HuH-7 (cell line): ENCODE measurements around the gene SMC1B.
"Not testable (repeated sequence)": the region's sequence is repeated elsewhere in the genome, so short reads cannot be mapped to it uniquely, and the experiment has no call there.

Experiments
- DNase-seq: peaks from one replicate; pipeline ENCODE4 v3.0.0; 2011; ENCODE audit warnings: low spot score

Gene SMC1B

DNA sequence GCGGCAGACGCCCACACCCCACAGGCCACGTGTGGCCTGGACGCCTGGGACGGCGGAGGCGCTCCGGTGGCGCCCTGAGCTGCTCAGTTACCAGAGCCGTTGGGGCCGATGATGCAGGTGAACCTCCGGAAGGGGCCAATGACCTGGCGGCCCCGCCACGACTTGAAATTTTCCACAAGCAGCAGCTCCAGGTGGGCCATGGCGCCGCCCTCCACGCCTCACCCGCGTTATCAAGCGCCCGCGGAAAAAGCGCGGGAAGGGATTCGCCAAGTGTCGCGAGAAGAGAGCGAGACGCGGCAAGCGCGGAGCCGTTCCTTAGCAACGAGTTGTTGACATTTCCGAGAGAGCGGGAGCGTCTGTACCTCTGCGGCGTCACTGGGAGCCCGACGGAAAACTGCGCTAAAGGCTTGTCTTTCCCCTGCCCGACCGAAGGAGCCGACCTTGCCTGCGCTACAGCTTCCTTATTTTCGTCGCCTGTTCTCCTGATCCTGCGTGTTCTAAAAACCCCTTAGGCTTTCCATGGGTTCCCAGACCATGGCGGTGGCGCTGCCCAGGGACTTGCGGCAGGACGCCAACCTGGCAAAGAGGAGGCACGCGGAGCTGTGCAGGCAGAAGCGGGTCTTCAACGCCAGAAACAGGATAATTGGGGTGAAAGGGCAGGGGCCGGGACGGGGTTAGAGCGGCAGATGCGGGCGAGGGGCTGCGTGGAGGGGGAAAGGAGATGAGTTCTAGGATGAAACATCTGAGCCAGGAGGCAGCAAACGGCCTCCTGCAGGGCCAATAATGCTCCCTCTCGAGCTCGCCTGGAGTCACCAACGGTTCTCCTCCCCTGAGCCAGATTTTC, at the start of gene SMC1B, which contains the start of gene RIBC2:
Gene SMC1B (minus strand): TSS at position 232 of the 844 bp plus-strand sequence. CDS start 32 bp downstream, at position 200.
Gene RIBC2 (plus strand): TSS at position 326 of the 844 bp plus-strand sequence. CDS start 194 bp downstream, at position 520.
- DNase-seq = peak; percentile 87

DNA sequence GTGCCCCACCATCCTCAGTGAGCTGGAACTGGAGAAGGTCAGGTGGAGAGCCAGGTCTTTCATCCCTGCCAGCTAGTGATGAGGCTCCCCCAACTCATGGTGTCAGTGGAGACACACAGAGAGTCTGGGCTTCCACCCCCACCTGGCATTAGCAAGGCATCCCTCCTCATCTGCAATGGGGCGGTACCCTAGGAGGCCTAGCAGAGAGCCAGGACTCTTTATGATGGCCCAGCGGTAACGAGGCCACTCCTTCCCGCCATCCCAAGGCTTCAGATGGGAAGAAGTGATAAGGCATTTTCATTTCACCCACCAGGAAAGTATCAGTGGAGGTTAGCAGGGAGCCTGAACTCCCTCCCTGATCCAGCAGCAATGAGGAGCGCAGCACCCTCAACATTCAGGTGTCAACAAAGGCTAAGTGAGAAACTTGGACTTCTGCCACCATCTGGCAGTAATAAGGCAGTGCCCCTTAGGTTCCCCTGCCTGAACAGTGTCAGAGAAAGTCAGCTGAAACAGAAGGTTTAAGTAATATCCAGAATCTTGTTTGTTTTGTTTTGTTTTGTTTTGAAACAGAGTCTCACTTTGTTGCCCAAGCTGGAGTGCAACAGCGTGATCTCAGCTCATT, 48.7 kb upstream of the SMC1B start:
- DNase-seq = peak; percentile 69

DNA sequence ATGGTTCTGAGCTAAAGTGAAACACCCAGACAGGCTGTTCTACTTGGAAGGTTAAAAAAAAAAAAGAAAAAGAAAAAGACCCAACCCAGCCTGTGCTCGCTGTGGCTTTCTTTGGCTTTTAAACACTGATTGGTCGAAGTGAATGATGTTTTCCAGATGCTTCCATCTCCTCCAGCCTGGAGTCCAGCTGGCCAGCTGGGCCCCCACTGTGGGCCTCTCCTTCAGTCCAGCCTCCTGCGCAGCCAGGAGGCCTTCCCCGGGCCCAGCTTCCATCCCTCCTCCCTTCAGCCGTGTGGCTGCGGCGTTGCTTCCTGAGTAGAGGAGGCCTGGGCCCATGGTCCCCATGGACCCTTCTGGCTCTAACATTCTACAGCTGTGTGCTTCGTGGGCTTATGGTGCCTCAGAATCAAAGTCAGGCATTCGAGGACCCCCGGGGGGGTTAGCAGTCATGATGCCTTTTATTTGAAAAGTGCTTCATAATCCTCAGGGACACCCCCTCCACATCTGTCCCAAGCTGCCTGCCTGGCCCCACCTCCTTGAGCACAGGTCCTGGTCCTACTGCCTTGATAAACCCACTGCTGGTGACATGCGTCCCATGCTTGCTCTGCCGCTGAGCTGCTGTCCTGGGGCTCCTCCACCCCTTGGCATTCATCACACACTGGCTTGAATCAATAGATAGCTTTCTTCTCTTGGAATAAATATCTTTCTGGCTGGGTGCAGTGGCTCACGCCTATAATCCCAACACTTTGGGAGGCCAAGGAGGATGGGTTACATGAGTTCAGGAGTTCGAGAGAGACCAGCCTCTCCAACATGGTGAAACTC, 47.1 kb upstream of the SMC1B start:
- no peak for DNase-seq

DNA sequence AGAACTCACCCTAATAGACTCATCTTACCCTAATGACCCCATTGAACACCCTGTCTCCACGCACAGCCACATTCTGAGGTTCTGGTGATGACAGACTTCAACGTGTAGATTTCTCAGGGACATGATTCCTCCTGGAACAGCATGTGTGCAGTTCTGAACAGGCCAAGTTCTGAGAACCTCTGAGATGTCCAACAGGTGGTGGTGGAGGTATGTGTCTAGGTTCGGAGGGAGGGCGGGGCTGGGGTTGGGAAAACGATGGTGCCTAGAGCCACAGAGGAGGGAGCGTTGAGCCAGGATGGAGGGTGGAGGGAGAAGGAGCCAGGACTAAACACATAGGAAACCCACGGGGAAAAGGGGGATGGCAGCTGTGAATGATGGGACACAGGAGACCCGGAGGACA, 45.8 kb upstream of the SMC1B start:
- DNase-seq = no peak

- no peak for DNase-seq
Observed at GRCh38 chr22:45458532-45458931, 45.1 kb upstream of the SMC1B start.

DNA sequence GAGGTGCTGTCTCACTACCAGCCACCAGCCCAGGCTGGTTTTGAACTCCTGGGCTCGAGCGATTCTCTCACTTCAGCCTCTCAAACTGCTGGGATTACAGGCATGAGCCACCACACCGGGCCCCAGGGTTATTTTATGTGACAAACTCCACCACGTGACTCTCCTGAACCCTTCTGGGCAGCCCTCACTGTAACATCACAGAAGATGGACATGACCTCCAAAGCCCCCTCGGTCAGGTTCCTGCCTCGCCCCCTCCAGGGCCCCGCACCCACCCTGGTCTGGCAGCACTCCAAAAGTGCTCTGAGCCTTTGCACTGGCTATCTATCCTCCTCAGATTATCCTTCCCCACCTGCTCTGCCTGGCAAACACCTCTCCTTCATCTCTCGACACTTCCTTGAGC, 43.4 kb upstream of the SMC1B start:
- DNase-seq = no peak

- DNase-seq = no peak
Observed at GRCh38 chr22:45455621-45456020, 42.2 kb upstream of the SMC1B start.

DNA sequence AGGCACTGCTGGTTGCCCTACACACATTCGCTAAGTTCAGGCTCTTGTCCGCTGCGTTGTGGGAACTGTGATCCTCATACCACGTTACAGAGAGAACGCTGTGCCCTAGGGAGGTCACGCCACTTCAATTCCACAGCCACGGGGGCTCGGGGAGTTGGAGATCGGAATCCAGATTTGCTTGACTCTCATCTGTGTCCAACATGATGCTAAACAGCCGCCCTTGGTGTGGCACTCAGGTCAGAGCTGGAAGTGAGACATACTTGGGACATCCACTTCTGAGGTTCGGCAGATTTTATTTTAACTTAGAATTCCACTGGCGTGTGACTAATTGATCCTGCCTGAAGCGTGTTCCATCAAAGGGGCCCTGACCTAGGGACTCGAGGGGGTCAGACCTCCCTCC, 41.8 kb upstream of the SMC1B start:
- DNase-seq = no peak

DNA sequence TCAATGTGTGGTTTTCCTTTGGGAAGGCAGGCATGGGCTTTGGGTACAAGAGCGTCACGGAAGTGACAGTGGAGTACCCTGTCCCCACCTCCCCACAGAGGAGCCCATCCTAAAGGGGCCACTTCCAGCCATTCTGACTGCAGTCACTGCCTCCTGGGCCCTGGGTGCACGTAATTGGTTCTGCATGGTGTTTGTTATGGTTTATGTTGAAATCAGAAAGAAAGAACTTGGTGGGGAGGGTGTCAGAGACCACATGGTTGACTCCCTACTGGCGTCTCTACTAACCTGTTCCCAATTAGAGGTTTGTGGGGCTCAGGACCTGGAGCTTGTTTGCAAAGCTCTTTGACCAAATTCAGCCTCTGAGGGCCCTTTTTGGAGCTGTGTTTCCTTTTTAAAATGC, 40.9 kb upstream of the SMC1B start:
- no peak for DNase-seq

- no peak for DNase-seq
Observed at GRCh38 chr22:45453764-45454163, 40.4 kb upstream of the SMC1B start.

DNA sequence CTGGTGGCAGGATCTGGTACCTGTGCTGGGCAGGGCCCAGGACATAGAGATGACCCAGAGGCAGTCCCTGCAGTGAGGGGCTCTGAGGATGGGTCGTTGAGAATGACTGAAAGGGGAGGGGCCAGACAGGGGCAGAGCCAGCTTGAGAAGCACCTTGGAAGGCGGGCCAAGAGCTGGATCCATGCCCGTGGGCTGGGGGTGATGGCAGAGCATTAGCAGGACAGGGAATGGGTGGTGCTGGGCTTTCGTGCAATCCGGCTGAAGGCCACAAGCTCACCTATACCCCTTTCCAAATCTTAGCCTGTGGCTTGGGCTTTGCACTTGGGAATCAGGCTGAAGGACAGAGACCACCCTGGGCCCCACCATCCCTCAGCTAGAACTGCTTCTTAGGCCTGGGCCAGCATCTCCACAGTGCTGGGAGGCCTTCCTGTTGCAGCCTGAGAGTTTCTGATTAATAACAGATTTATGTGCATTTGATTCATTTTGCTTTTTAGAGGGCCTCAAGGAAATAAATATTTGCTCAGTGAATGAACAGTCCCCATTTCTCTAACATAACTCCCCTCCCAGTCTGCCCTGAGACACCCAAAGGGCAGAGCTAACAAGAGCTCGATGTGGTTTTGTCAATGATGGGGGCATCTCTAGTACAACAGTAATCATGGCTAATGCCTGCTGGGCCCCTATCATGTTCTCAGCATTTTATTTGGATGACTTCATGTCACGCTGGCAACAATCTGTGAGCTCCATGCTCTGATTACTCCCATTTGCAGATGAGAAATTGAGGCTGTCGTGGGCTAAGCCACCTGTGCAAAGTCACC, 39.4 kb upstream of the SMC1B start:
- no peak for DNase-seq

GRCh38 chr22:45451972-45452371, 38.6 kb upstream of the SMC1B start:
- no peak for DNase-seq

DNA sequence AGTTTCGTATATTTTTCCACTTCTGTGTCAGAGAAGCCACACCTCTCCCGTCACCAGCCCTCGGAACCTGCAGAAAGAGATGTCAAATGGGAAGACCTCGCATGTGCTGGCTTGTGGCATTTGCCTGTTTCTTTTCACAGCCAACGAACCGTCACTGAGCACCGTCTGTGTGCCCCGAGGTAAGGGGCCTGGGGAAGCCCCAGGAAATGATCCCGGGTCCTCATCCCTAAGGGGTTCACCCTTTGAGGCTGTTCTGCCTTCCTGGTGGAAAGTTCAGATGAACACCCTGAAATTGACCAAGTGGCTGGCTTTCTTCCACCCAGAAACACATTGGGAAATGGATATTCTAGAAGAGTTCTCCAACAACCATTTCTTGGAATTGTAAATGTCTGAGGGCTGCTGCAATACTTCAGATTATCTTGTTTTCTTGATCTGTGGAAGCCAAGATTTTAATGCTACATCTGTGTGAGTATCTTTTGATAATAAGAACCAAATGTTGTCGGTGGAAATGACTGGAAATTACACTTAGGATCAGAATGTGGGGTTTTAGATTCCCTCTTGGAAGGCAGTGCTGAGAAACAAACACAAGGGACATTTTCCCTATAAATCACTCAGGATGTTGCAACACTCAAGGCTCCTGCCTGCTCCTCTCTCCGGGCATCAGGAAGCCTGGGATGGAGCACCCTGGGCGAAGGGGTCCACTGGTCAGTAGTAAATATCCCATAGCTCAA, 37.7 kb upstream of the SMC1B start:
- no peak for DNase-seq

- DNase-seq = no peak
Observed at GRCh38 chr22:45450101-45450785, 36.8 kb upstream of the SMC1B start.

DNA sequence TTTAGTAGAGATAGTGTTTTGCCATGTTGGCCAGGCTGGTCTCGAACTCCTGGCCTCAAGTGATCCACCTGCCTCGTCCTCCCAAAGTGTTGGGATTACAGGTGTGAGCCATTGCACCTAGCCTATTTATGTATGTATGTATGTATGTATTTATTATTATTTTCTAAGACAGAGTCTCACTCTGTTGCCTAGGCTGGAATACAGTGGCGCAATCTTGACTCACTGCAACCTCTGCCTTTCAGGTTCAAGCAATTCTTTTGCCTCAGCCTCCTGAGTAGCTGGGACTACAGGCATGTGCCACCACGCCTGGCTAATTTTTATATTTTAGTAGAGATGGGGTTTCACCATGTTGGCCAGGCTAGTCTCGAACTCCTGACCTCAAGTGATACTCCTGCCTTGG, 36.0 kb upstream of the SMC1B start:
- not testable (repeated sequence) for DNase-seq

DNA sequence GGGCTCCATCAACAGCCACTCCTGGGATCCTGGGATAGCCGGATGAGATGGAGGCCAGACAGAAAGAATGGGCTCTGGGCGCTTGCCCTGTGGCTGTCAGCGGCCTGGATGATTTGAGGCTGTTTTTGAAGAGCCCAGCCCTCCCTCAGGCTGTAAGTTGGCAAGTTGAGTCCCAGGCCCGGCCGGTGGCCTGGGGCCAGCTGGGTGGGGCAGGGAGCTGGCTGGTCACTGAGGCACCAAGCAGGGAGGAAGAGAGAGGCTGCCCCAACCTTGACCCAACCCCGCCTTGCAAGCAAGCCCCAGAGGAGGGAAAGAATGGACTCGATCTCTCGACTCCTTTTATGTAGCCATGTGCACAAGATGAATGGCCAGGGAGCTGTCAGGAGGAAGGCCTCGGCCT, 35.0 kb upstream of the SMC1B start:
- DNase-seq = no peak

- DNase-seq = not testable (repeated sequence)
Observed at GRCh38 chr22:45447596-45447995, 34.2 kb upstream of the SMC1B start.

DNA sequence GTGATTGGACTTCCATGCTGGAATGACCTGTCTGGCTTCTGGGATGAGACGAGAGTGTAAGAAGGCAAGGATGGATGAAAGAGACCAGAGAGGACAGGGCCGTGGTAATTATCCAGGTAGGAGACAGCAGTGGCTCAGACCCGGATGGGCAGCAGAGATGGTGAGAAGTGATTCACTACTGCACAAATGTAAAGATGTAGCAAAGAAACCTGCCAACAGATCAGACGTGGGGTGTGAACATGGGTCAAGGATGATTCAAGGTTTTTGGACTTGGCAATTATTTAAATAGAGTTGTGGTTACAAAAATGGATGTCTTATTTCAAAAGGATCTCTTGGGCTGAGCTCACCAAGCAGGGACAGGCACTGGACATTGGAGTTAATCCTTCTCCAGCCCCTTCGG, 32.8 kb upstream of the SMC1B start:
- DNase-seq = no peak

GRCh38 chr22:45445031-45445710, 31.8 kb upstream of the SMC1B start:
- no peak for DNase-seq

DNA sequence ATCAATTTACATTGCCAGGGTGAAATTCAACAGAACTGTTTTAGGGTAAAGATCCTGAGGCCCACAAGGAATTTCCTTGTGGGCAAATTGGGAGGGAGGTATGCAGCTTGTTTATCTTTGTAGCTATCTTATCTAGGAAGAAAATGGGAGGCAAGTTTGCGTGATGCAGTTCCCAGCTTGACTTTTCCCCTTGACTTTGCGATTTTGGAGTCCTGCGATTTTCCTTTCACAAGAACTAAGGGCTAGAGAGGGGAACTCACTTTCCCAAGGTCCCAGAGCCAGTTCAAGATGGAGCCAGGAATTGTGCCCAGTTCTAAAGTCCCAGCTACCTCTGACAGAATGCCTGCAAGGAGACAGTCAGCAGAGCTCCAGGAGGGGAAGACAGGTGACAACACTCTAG, 30.8 kb upstream of the SMC1B start:
- DNase-seq = no peak
